ENCODE measurements around the gene KRTAP6-2.

The KRTAP6-2 gene

GRCh38 chr21:30615199-30615598 lies 16.5 kb upstream of the KRTAP6-2 start:
- FAIRE-seq, result no peak
- DNase-seq (ENCODE audit: insufficient read length), result no peak
- no peak for TF ChIP-seq TAF1 (IDR thresholded peaks at IDR 0.05; ENCODE audit: borderline replicate concordance, low read depth, low read length)
- TF ChIP-seq POLR2AphosphoS5 (IDR thresholded peaks at IDR 0.05; ENCODE audit: low read depth, low read length), result no peak
- no peak for TF ChIP-seq POLR2A (IDR thresholded peaks at IDR 0.05; ENCODE audit: low read depth, low read length)

- TF ChIP-seq TAF1 (IDR thresholded peaks at IDR 0.05; ENCODE audit: borderline replicate concordance, low read depth, low read length) (no peak), POLR2A (IDR thresholded peaks at IDR 0.05; ENCODE audit: low read depth, low read length) (no peak), POLR2AphosphoS5 (IDR thresholded peaks at IDR 0.05; ENCODE audit: low read depth, low read length) (no peak)
- FAIRE-seq, result no peak
- DNase-seq (ENCODE audit: insufficient read length), result no peak
Observed at GRCh38 chr21:30613836-30614235, 15.1 kb upstream of the KRTAP6-2 start, which contains the start of gene KRTAP6-1. KRTAP6-1 (minus strand) TSS chr21:30613930; CDS start chr21:30613904, 26 bp downstream.

- DNase-seq (ENCODE audit: insufficient read length) (no peak), FAIRE-seq (no peak)
- no peak for TF ChIP-seq POLR2A (IDR thresholded peaks at IDR 0.05; ENCODE audit: low read depth, low read length)
- no peak for TF ChIP-seq POLR2AphosphoS5 (IDR thresholded peaks at IDR 0.05; ENCODE audit: low read depth, low read length)
- TF ChIP-seq TAF1 (IDR thresholded peaks at IDR 0.05; ENCODE audit: borderline replicate concordance, low read depth, low read length), result no peak
Observed at GRCh38 chr21:30612132-30612531, 13.4 kb upstream of the KRTAP6-2 start.

- FAIRE-seq, result no peak
- TF ChIP-seq POLR2A (IDR thresholded peaks at IDR 0.05; ENCODE audit: low read depth, low read length), result no peak
- TF ChIP-seq POLR2AphosphoS5 (IDR thresholded peaks at IDR 0.05; ENCODE audit: low read depth, low read length), result no peak
- no peak for TF ChIP-seq TAF1 (IDR thresholded peaks at IDR 0.05; ENCODE audit: borderline replicate concordance, low read depth, low read length)
- no peak for DNase-seq (ENCODE audit: insufficient read length)
Observed at GRCh38 chr21:30605968-30606367, 7.3 kb upstream of the KRTAP6-2 start.

GRCh38 chr21:30600787-30601186 lies 2.1 kb upstream of the KRTAP6-2 start, which contains the start of gene KRTAP22-1:
KRTAP22-1 (plus strand) TSS chr21:30601087.
- no peak for DNase-seq (ENCODE audit: insufficient read length)
- TF ChIP-seq POLR2AphosphoS5 (IDR thresholded peaks at IDR 0.05; ENCODE audit: low read depth, low read length), result no peak
- no peak for TF ChIP-seq TAF1 (IDR thresholded peaks at IDR 0.05; ENCODE audit: borderline replicate concordance, low read depth, low read length)
- TF ChIP-seq POLR2A (IDR thresholded peaks at IDR 0.05; ENCODE audit: low read depth, low read length), result no peak
- no peak for FAIRE-seq

GRCh38 chr21:30592140-30592539 lies 6.6 kb downstream of the KRTAP6-2 start, which contains the start of gene KRTAP6-3:
KRTAP6-3 (plus strand) TSS chr21:30592440; CDS start chr21:30592446, 6 bp downstream.
- no peak for TF ChIP-seq POLR2A (IDR thresholded peaks at IDR 0.05; ENCODE audit: low read depth, low read length)
- TF ChIP-seq POLR2AphosphoS5 (IDR thresholded peaks at IDR 0.05; ENCODE audit: low read depth, low read length), result no peak
- no peak for TF ChIP-seq TAF1 (IDR thresholded peaks at IDR 0.05; ENCODE audit: borderline replicate concordance, low read depth, low read length)
- FAIRE-seq (no peak), DNase-seq (ENCODE audit: insufficient read length) (no peak)

GRCh38 chr21:30590297-30590696 lies 8.4 kb downstream of the KRTAP6-2 start, which contains the start of gene KRTAP22-2:
KRTAP22-2 (minus strand) TSS chr21:30590397.
- TF ChIP-seq TAF1 (IDR thresholded peaks at IDR 0.05; ENCODE audit: borderline replicate concordance, low read depth, low read length) (no peak), POLR2A (IDR thresholded peaks at IDR 0.05; ENCODE audit: low read depth, low read length) (no peak), POLR2AphosphoS5 (IDR thresholded peaks at IDR 0.05; ENCODE audit: low read depth, low read length) (no peak)
- FAIRE-seq, result no peak

GRCh38 chr21:30582870-30583269 lies 15.8 kb downstream of the KRTAP6-2 start:
- no peak for DNase-seq (ENCODE audit: insufficient read length)
- TF ChIP-seq POLR2AphosphoS5 (IDR thresholded peaks at IDR 0.05; ENCODE audit: low read depth, low read length) (no peak), POLR2A (IDR thresholded peaks at IDR 0.05; ENCODE audit: low read depth, low read length) (no peak), TAF1 (IDR thresholded peaks at IDR 0.05; ENCODE audit: borderline replicate concordance, low read depth, low read length) (no peak)

More at GRCh38 chr21:30590297-30590696, 8.4 kb downstream of the KRTAP6-2 start, which contains the start of gene KRTAP22-2:
- no peak for DNase-seq (ENCODE audit: insufficient read length)

GRCh38 chr21:30580132-30580531 lies 18.6 kb downstream of the KRTAP6-2 start:
- TF ChIP-seq POLR2A (IDR thresholded peaks at IDR 0.05; ENCODE audit: low read depth, low read length) (no peak), TAF1 (IDR thresholded peaks at IDR 0.05; ENCODE audit: borderline replicate concordance, low read depth, low read length) (no peak), POLR2AphosphoS5 (IDR thresholded peaks at IDR 0.05; ENCODE audit: low read depth, low read length) (no peak)

More at GRCh38 chr21:30582870-30583269, 15.8 kb downstream of the KRTAP6-2 start:
- no peak for FAIRE-seq

GRCh38 chr21:30579346-30579745 lies 19.4 kb downstream of the KRTAP6-2 start:
- TF ChIP-seq POLR2A (IDR thresholded peaks at IDR 0.05; ENCODE audit: low read depth, low read length) (no peak), POLR2AphosphoS5 (IDR thresholded peaks at IDR 0.05; ENCODE audit: low read depth, low read length) (no peak), TAF1 (IDR thresholded peaks at IDR 0.05; ENCODE audit: borderline replicate concordance, low read depth, low read length) (no peak)
- DNase-seq (ENCODE audit: insufficient read length), result no peak

More at GRCh38 chr21:30580132-30580531, 18.6 kb downstream of the KRTAP6-2 start:
- DNase-seq (ENCODE audit: insufficient read length) (no peak), FAIRE-seq (no peak)

GRCh38 chr21:30577766-30578165 lies 20.9 kb downstream of the KRTAP6-2 start:
- TF ChIP-seq TAF1 (IDR thresholded peaks at IDR 0.05; ENCODE audit: borderline replicate concordance, low read depth, low read length), result no peak
- TF ChIP-seq POLR2A (IDR thresholded peaks at IDR 0.05; ENCODE audit: low read depth, low read length), result no peak
- no peak for TF ChIP-seq POLR2AphosphoS5 (IDR thresholded peaks at IDR 0.05; ENCODE audit: low read depth, low read length)
- FAIRE-seq (no peak), DNase-seq (ENCODE audit: insufficient read length) (no peak)

More at GRCh38 chr21:30579346-30579745, 19.4 kb downstream of the KRTAP6-2 start:
- no peak for FAIRE-seq

- FAIRE-seq (no peak), DNase-seq (ENCODE audit: insufficient read length) (no peak)
- no peak for TF ChIP-seq POLR2A (IDR thresholded peaks at IDR 0.05; ENCODE audit: low read depth, low read length)
- TF ChIP-seq POLR2AphosphoS5 (IDR thresholded peaks at IDR 0.05; ENCODE audit: low read depth, low read length), result no peak
- TF ChIP-seq TAF1 (IDR thresholded peaks at IDR 0.05; ENCODE audit: borderline replicate concordance, low read depth, low read length), result no peak
Observed at GRCh38 chr21:30567617-30568016, 31.1 kb downstream of the KRTAP6-2 start.
